HK-2 (cell line): ENCODE measurements around the gene THRB.

ENCODE experiments used
- DNase-seq: peaks from one replicate; pipeline ENCODE4 v3.0.0-alpha.2; 2018; ENCODE audit not compliant: unreplicated experiment

The THRB gene

DNA sequence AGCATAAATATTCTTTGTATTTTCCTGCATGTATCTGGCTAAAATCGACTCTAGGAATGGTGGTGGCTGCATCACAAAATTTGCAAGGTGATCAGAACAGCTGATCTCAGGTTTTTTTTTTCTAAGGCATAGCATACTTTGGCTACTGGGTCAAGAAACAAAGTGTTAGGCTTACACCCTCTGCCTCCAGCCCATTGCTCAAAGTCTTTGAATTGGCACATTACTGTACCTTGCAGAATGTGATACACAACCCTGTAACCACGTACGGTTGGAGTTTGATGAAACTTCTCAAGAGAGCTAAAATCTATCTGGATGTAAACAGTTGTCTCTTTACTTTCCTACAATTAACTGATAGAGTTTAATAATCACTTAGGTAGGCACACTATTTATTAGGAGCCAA lies 188.1 kb downstream of the THRB start:
- DNase-seq = no peak

DNA sequence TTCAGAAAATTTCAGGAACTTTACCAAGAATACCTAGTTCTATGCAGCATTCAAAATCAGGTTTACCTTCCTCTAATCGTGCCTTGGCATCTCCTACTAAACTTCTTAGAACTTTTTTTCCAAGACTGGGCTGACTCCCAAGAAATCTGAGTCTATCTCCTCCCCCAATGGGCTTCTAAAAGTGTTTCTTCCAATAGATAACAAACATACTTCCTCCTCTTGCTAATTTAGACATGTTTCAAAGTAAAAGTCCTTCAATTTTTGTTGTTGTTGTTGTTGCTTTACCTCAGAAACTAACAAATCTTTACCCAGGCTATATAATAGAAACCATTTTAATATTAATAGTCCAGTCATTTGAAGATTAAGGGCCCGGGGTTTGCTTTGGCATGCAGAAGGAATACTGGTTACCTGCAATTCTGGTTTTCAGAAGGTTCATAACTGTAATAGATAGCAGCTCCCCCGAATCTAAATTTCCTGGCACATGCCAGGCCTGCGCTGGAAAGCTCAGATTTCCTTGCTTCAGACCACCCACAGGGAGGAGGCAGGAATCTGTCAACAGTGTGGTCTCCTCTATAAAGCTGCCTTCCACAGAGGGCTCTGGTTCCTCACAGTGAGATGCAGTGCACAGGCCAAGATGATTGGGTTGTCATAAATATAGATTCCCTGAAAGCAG lies 188.7 kb downstream of the THRB start:
- no peak for DNase-seq

DNA sequence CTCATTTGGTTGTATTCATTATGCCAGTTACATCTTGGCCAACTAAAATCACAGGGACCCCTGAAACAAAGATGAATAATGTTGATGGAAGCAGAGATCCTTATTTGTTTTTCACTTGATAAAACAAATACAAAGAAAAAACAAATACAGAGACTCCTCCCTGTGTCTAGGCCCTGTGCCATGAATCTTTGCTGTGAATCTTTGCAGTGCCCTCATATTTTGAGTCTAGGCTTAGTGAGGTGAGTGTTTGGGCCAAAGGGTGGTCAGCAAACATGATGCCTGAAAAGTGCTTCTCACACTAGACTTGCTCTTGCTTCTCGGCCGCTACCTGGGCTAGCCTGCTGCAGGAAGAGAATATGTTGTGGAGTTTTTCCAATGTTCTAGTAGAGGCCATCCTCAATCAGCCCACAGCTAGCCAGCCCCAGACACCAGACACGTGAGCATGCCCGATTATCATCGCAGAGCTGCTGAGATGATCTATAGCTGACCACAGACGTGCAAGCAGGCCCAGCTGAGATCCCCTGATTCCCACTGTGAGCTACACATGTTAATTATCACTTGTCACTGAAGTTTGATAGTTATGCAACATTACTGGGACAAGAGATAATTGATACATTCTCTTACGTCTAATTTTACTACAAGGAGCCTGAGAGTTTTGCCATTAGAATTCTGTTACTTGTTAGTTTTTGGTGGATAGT lies 191.4 kb downstream of the THRB start:
- DNase-seq = no peak

DNA sequence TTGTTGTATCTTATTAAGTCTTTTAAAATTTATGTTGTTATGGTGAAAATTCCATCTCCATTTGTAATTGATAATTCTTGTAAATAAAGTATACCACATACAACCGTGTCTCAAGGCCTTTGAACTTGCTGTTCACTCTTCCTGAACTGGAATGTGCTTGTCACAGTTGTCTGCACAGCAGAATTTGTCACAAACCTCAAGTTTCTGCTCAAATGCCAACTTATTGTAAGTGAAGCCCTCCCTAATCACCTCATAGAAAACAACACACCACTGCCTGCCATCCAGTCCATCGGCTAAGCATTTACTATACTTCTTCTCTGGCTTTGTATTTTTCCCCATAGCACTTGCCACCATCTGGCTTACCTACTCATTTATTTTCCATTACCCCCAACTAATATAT lies 192.3 kb downstream of the THRB start:
- no peak for DNase-seq

GRCh38 chr3:24300949-24301348 lies 193.7 kb downstream of the THRB start:
- no peak for DNase-seq

DNA sequence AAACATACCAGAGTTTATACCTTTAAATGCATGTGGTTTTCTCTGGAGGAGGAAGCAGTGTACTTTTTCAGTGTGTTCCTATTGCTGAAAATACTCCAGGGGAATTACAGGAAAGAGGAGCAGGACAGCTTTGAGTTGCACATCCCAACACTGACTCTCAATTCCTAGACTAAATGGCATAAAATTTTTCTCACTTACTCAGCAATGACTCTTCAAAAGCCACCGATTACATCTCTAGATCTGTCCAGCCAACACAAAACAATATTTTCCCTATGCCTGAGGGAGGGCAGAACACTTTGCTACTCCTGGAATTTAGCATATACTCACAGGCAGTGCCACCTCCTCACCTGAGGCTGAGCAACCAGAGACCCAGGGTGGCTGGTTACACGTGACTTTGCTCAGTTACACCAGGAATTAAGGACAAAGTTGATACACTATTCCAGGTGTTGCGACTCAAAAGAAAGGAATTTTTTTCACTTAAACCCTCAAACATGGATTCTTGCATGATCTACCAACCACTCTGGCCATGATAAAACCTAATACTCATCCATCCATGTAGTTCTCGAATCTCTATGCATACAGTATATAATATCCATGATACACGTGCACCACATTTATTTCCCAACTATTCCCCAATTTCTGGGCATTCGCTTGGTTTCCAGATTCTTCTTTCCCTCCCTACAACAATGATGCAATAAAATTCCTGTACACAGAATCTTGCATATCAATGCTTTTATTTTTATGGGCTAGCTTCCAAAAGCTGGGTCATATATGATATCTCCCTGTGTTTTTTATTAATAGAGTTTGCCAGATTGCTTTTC lies 194.6 kb downstream of the THRB start:
- DNase-seq = peak; percentile 59

GRCh38 chr3:24299246-24299805 lies 195.3 kb downstream of the THRB start:
- DNase-seq = no peak

- no peak for DNase-seq
Measured at GRCh38 chr3:24296441-24297205, 198.0 kb downstream of the THRB start.

GRCh38 chr3:24294150-24294549 lies 200.5 kb downstream of the THRB start:
- DNase-seq = no peak

- no peak for DNase-seq
Measured at GRCh38 chr3:24291646-24292045, 203.0 kb downstream of the THRB start.

DNA sequence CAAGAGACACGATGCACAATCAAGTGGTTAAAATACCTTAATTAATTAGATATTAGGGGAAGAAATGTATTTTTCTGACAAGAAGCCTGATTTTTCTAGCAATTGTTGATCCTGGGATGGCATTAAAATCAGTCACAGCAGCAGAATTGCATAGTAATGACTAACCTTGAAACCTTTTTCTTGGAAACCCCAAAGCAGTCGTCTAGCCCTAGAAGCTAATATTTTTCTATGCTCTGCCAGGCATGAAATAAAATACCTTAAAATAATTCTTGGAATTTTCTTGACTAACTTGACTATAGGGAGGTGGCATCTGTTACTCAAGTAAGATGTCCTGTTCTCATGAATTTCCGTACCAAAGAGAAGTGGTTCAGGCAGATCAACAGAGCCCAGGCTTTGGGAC lies 204.1 kb downstream of the THRB start:
- DNase-seq = no peak

DNA sequence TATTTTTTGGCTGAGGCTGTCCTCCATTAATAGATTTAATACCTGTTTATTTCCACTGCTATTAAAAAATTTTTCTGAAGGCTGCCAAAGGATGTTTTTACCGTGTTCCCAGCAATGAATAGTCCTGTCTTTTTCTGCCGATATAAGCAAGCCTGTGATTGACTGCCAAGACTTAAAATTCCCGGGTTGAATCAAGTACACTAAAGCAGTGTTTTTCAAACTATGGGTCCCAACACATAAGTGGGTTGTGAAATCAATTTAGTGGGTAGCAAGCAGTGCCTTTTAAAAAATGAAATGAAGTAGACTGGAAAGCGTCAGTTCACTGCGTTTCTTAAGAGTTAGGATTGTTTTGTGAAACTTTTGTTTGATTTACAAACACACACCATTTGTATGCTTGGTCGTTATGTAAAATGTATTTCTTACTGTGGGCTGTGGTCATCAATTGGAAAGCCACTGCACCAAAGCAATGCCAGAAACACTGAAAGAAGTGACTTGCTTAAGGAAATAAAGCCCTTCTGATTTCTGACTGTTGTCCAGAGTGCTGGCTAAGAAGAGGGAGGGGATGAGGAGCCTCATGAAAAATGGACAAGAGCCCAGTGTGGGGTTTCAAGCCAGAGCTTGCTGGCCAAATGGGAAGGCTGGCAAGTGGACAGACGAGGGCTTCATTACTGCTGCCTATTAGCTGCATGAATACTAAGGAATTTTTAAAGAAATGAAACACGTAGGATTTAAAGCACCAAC lies 206.0 kb downstream of the THRB start:
- no peak for DNase-seq

DNA sequence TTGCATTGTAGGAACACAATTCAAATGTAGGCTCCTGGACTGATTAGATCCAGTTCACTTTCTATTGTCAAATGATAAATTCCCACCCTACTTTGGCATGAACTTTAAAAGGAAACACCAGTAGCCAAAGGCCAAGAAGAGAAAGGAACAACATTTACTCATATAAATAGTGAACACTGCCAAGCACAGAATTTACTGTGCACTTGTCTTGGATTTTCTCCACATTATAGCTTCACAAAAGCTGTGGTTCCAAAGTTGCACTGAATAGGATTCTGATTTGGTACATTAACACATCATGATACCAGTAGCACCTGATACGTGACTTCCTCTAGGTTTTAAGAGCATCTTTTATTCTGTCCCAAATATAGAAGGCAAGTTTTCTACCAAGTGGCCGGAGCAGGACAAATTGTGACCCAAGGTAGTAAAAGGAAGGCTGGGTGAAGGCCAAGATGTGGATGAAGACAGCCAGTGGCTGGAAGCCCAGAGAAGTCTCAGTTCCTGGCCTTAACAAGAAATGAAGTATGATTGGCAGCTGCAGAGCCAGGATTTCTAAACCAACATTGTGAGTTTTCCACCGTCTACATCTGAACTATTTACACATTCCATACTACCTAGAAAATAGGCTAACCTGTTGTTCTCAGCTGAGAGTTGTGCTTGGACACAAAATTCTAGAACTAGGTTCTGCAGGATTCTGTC lies 206.7 kb downstream of the THRB start:
- no peak for DNase-seq

- DNase-seq = no peak
Measured at GRCh38 chr3:24286405-24286804, 208.2 kb downstream of the THRB start.

GRCh38 chr3:24278543-24278942 lies 216.1 kb downstream of the THRB start:
- DNase-seq = no peak

GRCh38 chr3:24273491-24273890 lies 221.2 kb downstream of the THRB start:
- no peak for DNase-seq

DNA sequence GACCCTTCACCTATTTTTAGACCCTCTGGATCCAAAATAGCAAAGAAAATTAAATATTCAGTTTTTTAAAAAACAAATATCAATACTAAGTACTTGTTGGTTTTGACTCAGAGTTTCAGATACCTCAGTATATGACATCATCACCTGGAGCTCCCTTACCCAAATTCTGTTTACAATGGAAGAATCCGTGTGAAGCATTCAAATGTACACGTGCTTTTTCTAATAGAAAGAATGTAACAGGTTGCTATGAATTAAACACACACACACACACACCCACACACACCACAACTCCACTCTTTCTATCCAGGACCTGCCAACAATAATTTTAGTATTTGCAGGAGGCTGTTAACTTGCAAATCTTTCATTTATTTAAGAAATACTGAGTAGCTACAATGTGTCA lies 221.8 kb downstream of the THRB start:
- no peak for DNase-seq

- no peak for DNase-seq
Measured at GRCh38 chr3:24272408-24272807, 222.2 kb downstream of the THRB start.

GRCh38 chr3:24271228-24271627 lies 223.4 kb downstream of the THRB start:
- DNase-seq = no peak

GRCh38 chr3:24270744-24271143 lies 223.9 kb downstream of the THRB start:
- DNase-seq = no peak
